Measurements from ENCODE around the gene IGSF6.
A peak's percentile ranks its signal among the peaks of the same experiment; 100 is the strongest.
"Not testable (repeated sequence)": the region's sequence is repeated elsewhere in the genome, so short reads cannot be mapped to it uniquely, and the experiment has no call there.

Gene IGSF6

GRCh38 chr16:21652453-21652852 is at the start of gene IGSF6:
Gene IGSF6, minus strand, starts transcription at chr16:21652608. Its CDS starts 10 bp downstream, at chr16:21652598.
- DNase-seq (ENCODE audit: low spot score): no peak
- FAIRE-seq: no peak

GRCh38 chr16:21701271-21701670 is 48.9 kb upstream of the IGSF6 start:
- DNase-seq (ENCODE audit: low spot score) (no peak), FAIRE-seq (no peak)

GRCh38 chr16:21698169-21699032 is 46.0 kb upstream of the IGSF6 start:
- no peak for FAIRE-seq
- no peak for DNase-seq (ENCODE audit: low spot score)

- DNase-seq (ENCODE audit: low spot score) (no peak), FAIRE-seq (no peak)
Measured at GRCh38 chr16:21697032-21697431, 44.6 kb upstream of the IGSF6 start.

- no peak for DNase-seq (ENCODE audit: low spot score)
- FAIRE-seq: no peak
Measured at GRCh38 chr16:21694609-21695008, 42.2 kb upstream of the IGSF6 start.

- DNase-seq (ENCODE audit: low spot score); FAIRE-seq: not testable (repeated sequence)
Measured at GRCh38 chr16:21690967-21691366, 38.6 kb upstream of the IGSF6 start.

GRCh38 chr16:21689107-21689506 is 36.7 kb upstream of the IGSF6 start:
- FAIRE-seq: no peak

GRCh38 chr16:21685034-21685455 is 32.6 kb upstream of the IGSF6 start:
- DNase-seq (ENCODE audit: low spot score): no peak
- FAIRE-seq: no peak

More at GRCh38 chr16:21689107-21689506, 36.7 kb upstream of the IGSF6 start:
- DNase-seq (ENCODE audit: low spot score): no peak

GRCh38 chr16:21684199-21684598 is 31.8 kb upstream of the IGSF6 start:
- DNase-seq (ENCODE audit: low spot score): no peak
- no peak for FAIRE-seq

GRCh38 chr16:21683184-21683583 is 30.8 kb upstream of the IGSF6 start:
- FAIRE-seq: no peak
- DNase-seq (ENCODE audit: low spot score): no peak

- not testable (repeated sequence) for DNase-seq (ENCODE audit: low spot score); FAIRE-seq
Measured at GRCh38 chr16:21680714-21681113, 28.3 kb upstream of the IGSF6 start.

GRCh38 chr16:21674456-21674855 is 22.0 kb upstream of the IGSF6 start:
- DNase-seq (ENCODE audit: low spot score) (peak; percentile 28), FAIRE-seq (peak; percentile 24)

GRCh38 chr16:21673469-21673868 is 21.1 kb upstream of the IGSF6 start:
- DNase-seq (ENCODE audit: low spot score): no peak
- no peak for FAIRE-seq

GRCh38 chr16:21667575-21667974 is 15.2 kb upstream of the IGSF6 start:
- DNase-seq (ENCODE audit: low spot score): no peak
- no peak for FAIRE-seq

- no peak for FAIRE-seq
- no peak for DNase-seq (ENCODE audit: low spot score)
Measured at GRCh38 chr16:21666772-21667171, 14.4 kb upstream of the IGSF6 start.

- FAIRE-seq: no peak
Measured at GRCh38 chr16:21664801-21665492, 12.5 kb upstream of the IGSF6 start.

GRCh38 chr16:21663889-21664647 is 11.7 kb upstream of the IGSF6 start, which contains the start of gene OTOA:
Gene OTOA, plus strand, starts transcription at chr16:21663968. Its CDS starts 14,547 bp downstream, at chr16:21678515.
- DNase-seq (ENCODE audit: low spot score) (no peak), FAIRE-seq (no peak)

More at GRCh38 chr16:21664801-21665492, 12.5 kb upstream of the IGSF6 start:
- DNase-seq (ENCODE audit: low spot score): no peak

GRCh38 chr16:21659124-21659523 is 6.7 kb upstream of the IGSF6 start:
- no peak for FAIRE-seq
- DNase-seq (ENCODE audit: low spot score): no peak

GRCh38 chr16:21656795-21657768 is 4.7 kb upstream of the IGSF6 start:
- FAIRE-seq: peak; percentile 50
- DNase-seq (ENCODE audit: low spot score): peak; percentile 31

- no peak for FAIRE-seq
- no peak for DNase-seq (ENCODE audit: low spot score)
Measured at GRCh38 chr16:21654881-21655280, 2.5 kb upstream of the IGSF6 start.
